Hepatocyte (in vitro differentiated cells): ENCODE results near the gene KDM5D. TPM values are rescaled to one million over a fixed set of nuclear protein-coding genes. Genes with fewer than 3 reads are reported as not detected.

Source experiments
- DNase-seq: peaks from one replicate; pipeline ENCODE4 v3.0.0-alpha.2; 2016; ENCODE audit warnings: low spot score
- H2AFZ ChIP-seq: fragments of 200-600 bp; sonication (generic); 2 replicates; pipeline ENCODE4 v1.6.0; 2016; ENCODE audit warnings: antibody characterized with exemption, mild to moderate bottlenecking
- H3K27ac ChIP-seq: fragments of 200-600 bp; sonication (generic); 2 replicates; pipeline ENCODE4 v1.5.1; 2016; ENCODE audit warnings: mild to moderate bottlenecking
- H3K27me3 ChIP-seq: fragments of 200-600 bp; sonication (generic); 2 replicates; pipeline ENCODE4 v1.6.1; 2016
- H3K36me3 ChIP-seq: fragments of 200-600 bp; sonication (generic); replicated peaks from 2 replicates; pipeline ENCODE4 v1.5.1; 2016; ENCODE audit warnings: low read depth; ENCODE audit not compliant: insufficient read depth
- H3K4me1 ChIP-seq: fragments of 200-600 bp; sonication (generic); 2 replicates; pipeline ENCODE4 v1.5.1; 2016; ENCODE audit warnings: mild to moderate bottlenecking, moderate library complexity; ENCODE audit not compliant: insufficient read depth
- H3K4me2 ChIP-seq: fragments of 200-600 bp; sonication (generic); 2 replicates; pipeline ENCODE4 v1.6.0; 2016
- H3K4me3 ChIP-seq: fragments of 200-600 bp; sonication (generic); 2 replicates; pipeline ENCODE4 v1.5.1; 2016; ENCODE audit warnings: mild to moderate bottlenecking
- H3K79me2 ChIP-seq: fragments of 200-600 bp; sonication (generic); 2 replicates; pipeline ENCODE4 v1.6.0; 2017; ENCODE audit warnings: mild to moderate bottlenecking
- H3K9me2 ChIP-seq: fragments of 200-600 bp; sonication (generic); replicated peaks from 2 replicates; pipeline ENCODE4 v1.6.0; 2017; ENCODE audit warnings: mild to moderate bottlenecking; ENCODE audit not compliant: insufficient read depth
- H3K9me3 ChIP-seq: fragments of 200-600 bp; sonication (generic); 2 replicates; pipeline ENCODE4 v1.5.1; 2016; ENCODE audit warnings: low read depth, mild to moderate bottlenecking
- H4K20me1 ChIP-seq: fragments of 200-600 bp; sonication (generic); 2 replicates; pipeline ENCODE4 v1.6.0; 2016; ENCODE audit warnings: mild to moderate bottlenecking; ENCODE audit not compliant: insufficient read depth, poor library complexity, severe bottlenecking
- EZH2 ChIP-seq: fragments of 200-600 bp; sonication (generic); IDR thresholded peaks from 2 replicates; pipeline ENCODE4 v1.6.1; 2016; ENCODE audit warnings: antibody characterized with exemption, mild to moderate bottlenecking, borderline replicate concordance
- EZH2phosphoT487 ChIP-seq: fragments of 200-600 bp; sonication (generic); IDR thresholded peaks from one replicate; pipeline ENCODE4 v1.6.1; 2018; ENCODE audit warnings: antibody characterized with exemption, mild to moderate bottlenecking, low read depth, moderate library complexity; ENCODE audit not compliant: unreplicated experiment, severe bottlenecking
- WGBS: methylation state at CpG from one replicate; pipeline ENCODE4 v1.1.6; 2016; ENCODE audit warnings: low lambda C conversion rate; ENCODE audit errors: missing lambda C conversion rate; 5-methylcytosine and 5-hydroxymethylcytosine counted together
- polyA plus RNA-seq: library from polyadenylated mRNA; unstranded; fragments of >200 nt; fragmentation: Nextera tagmentation; extraction: Ambion mirVana; gene quantifications from 2 replicates; pipeline ENCODE4 v1.2.1, GENCODE V29; 2016
- total RNA-seq: library from RNA; depleted of rRNA; stranded (reverse); fragments of >200 nt; gene quantifications from 2 replicates; pipeline ENCODE4 v1.2.3, GENCODE V29; 2014
- TF ChIP-seq, protein P1 (sequence below): fragments of 200-600 bp; sonication (generic); IDR thresholded peaks from 2 replicates; pipeline ENCODE4 v1.5.1; 2016; ENCODE audit warnings: antibody characterized with exemption, mild to moderate bottlenecking; ENCODE audit not compliant: poor library complexity

The KDM5D gene
- total and polyA plus RNA-seq, 2 experiments from 2014 or later = not detected

- no peak overlapping the region for H3K4me2 ChIP-seq
- no peaks in the 10 kb centered on the region for H3K79me2 ChIP-seq
- no peak overlapping the region for H3K27ac ChIP-seq
- H3K4me1 ChIP-seq = no peaks in the 10 kb centered on the region
- H3K9me3 ChIP-seq = no peaks in the 10 kb centered on the region
- H3K9me2 ChIP-seq = no peaks in the 10 kb centered on the region
- H4K20me1 ChIP-seq = no peaks in the 10 kb centered on the region
- no peak for DNase-seq
- H3K4me3 ChIP-seq = no peak overlapping the region
- H3K36me3 ChIP-seq = no peaks in the 10 kb centered on the region
- no peak overlapping the region for H2AFZ ChIP-seq
- TF ChIP-seq EZH2phosphoT487 (no peak), EZH2 (no peak)
- TF ChIP-seq, protein P1, sequence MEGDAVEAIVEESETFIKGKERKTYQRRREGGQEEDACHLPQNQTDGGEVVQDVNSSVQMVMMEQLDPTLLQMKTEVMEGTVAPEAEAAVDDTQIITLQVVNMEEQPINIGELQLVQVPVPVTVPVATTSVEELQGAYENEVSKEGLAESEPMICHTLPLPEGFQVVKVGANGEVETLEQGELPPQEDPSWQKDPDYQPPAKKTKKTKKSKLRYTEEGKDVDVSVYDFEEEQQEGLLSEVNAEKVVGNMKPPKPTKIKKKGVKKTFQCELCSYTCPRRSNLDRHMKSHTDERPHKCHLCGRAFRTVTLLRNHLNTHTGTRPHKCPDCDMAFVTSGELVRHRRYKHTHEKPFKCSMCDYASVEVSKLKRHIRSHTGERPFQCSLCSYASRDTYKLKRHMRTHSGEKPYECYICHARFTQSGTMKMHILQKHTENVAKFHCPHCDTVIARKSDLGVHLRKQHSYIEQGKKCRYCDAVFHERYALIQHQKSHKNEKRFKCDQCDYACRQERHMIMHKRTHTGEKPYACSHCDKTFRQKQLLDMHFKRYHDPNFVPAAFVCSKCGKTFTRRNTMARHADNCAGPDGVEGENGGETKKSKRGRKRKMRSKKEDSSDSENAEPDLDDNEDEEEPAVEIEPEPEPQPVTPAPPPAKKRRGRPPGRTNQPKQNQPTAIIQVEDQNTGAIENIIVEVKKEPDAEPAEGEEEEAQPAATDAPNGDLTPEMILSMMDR = no peak
- H3K27me3 ChIP-seq = no peaks in the 10 kb centered on the region
- WGBS = no CpG with 5 or more reads among the region's 4 CpGs
Measured at GRCh38 chrY:19713430-19713829, 31.1 kb downstream of the KDM5D start.

DNA sequence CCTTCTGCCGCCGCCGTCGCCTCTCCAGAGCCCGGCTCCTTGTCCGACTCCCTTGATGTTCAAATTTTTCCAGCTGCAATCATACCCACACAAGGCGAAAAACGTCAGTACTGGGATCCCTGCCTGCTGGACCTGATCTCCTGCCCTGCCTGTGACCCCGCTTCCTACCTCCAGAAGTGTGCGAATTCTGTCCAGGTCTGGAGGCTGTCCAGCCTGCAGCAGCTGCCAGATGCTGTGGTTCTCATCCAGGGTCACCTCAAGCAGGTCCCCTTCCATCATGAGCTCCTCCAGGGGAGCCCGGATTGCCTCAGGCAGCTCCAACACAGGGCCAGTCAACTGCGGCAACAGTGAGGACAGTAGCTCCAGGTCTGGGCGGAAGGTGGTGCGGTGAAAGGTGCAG is 38.3 kb downstream of the KDM5D start:
- Histone ChIP-seq H3K4me2 (no peak overlapping the region), H3K27me3 (no peaks in the 10 kb centered on the region), H4K20me1 (no peaks in the 10 kb centered on the region), H3K9me2 (no peaks in the 10 kb centered on the region), H3K4me1 (no peaks in the 10 kb centered on the region), H2AFZ (no peak overlapping the region), H3K27ac (no peak overlapping the region), H3K9me3 (no peaks in the 10 kb centered on the region), H3K4me3 (no peak overlapping the region), H3K79me2 (no peaks in the 10 kb centered on the region), H3K36me3 (no peaks in the 10 kb centered on the region)
- no CpG with 5 or more reads among the region's 14 CpGs for WGBS
- no peak for DNase-seq
- TF ChIP-seq EZH2phosphoT487 = no peak
- TF ChIP-seq, protein P1 = no peak
- no peak for TF ChIP-seq EZH2

GRCh38 chrY:19698495-19698894 is 46.0 kb downstream of the KDM5D start:
- Histone ChIP-seq H3K9me2 (no peaks in the 10 kb centered on the region), H2AFZ (no peak overlapping the region), H3K9me3 (no peaks in the 10 kb centered on the region), H4K20me1 (no peaks in the 10 kb centered on the region), H3K79me2 (no peaks in the 10 kb centered on the region), H3K4me1 (no peaks in the 10 kb centered on the region), H3K4me2 (no peak overlapping the region), H3K36me3 (no peaks in the 10 kb centered on the region), H3K27me3 (no peaks in the 10 kb centered on the region), H3K27ac (no peak overlapping the region), H3K4me3 (no peak overlapping the region)
- TF ChIP-seq EZH2phosphoT487 = no peak
- TF ChIP-seq EZH2 = no peak
- TF ChIP-seq, protein P1 = no peak
- no peak for DNase-seq

GRCh38 chrY:19680821-19681220 is 63.7 kb downstream of the KDM5D start:
- no peaks in the 10 kb centered on the region for H3K9me2 ChIP-seq
- no peaks in the 10 kb centered on the region for H3K27me3 ChIP-seq
- H3K4me2 ChIP-seq = no peak overlapping the region
- no peaks in the 10 kb centered on the region for H3K36me3 ChIP-seq
- no peaks in the 10 kb centered on the region for H3K4me1 ChIP-seq
- DNase-seq = no peak
- H4K20me1 ChIP-seq = no peaks in the 10 kb centered on the region
- no peak overlapping the region for H2AFZ ChIP-seq
- no peak overlapping the region for H3K4me3 ChIP-seq
- H3K79me2 ChIP-seq = no peaks in the 10 kb centered on the region
- WGBS = no CpG with 5 or more reads among the region's 1 CpG
- H3K27ac ChIP-seq = no peak overlapping the region
- H3K9me3 ChIP-seq = no peaks in the 10 kb centered on the region
- TF ChIP-seq, protein P1 = no peak
- TF ChIP-seq EZH2phosphoT487 = no peak
- no peak for TF ChIP-seq EZH2
